ENCODE measurements around the gene MFSD1.
"Not testable (repeated sequence)": the region's sequence is repeated elsewhere in the genome, so short reads cannot be mapped to it uniquely, and the experiment has no call there.

The MFSD1 gene

DNA sequence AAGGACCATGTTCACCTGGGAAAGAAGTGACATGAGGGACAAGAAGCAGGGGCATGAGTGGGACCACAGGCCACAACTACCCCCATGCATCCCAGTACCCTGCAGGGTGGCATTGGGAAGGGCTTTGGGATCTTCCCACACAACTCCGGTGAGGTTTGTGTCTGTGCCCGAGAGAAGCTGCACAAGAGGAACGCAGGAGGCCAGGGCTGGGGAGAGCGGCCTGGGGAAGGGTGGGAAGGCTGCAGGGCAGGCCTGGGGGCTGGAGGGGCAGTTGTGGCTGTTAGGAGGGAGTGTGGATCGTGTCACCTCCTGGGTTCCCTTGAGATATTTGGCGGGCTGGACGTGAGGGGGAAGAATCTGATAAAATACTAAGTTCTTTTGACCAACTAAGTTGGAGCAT, 25.3 kb upstream of the MFSD1 start:
- DNase-seq (ENCODE audit: low read depth, low spot score): no peak

- DNase-seq (ENCODE audit: low read depth, low spot score): no peak
These were observed 24.5 kb upstream of the MFSD1 start for GRCh38 chr3:158777161-158777873.

DNA sequence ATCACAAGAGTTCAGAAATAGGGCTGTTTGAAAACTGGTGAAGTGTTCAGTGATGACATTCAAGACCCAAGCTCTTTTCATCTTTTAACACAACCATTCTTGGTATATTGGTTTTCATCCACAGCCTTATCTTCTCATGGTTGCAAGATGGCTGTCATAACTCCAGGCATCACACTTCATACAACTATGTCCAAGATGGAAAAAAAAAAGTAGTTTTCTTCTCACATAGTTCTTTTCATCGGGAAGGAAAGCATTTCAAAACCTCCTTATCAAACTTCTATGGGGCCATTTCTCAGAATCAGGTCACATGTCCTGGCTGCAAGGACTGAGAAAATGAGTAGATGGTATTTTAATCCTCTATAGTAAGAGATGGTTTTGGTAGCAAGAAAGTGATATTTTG, 21.1 kb upstream of the MFSD1 start:
- DNase-seq (ENCODE audit: low read depth, low spot score): no peak

DNA sequence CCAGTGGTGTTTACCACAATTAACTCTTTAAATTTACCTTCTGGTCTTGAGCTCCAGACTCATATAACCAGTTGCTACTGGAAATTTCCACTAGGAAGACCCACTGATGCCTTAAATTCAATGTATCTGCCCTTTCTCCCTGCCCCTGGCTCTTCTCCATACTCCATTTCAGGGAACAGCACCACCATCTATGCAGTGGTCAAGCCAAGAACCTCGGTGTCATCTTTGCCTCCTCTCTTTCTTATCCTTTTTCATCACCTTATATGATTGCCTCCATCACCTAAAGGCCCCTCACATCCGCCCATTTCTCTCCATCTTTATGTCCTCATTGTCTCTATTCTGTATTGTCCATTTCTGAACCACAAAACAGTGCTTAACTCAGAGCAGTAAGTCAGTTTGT, 20.7 kb upstream of the MFSD1 start:
- no peak for DNase-seq (ENCODE audit: low read depth, low spot score)

DNA sequence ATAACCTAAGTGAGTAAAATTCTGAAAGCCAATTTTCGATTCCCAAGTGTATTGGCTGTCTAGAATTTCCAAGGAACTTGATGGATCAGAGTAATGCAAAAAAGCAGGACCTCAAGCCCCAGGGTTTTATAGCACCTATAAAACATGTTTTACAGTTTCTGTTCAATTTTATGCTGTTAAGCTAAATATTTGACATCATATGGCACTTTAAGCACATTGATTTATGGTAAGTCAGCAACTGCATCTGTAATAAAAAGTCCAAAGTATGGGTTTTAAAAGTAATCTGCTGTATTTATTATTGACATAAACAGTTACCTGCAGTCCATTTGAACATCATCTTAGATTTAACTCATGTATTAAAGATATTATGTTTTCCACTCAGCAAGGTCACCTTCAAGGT, 20.0 kb upstream of the MFSD1 start:
- DNase-seq (ENCODE audit: low read depth, low spot score): no peak

- no peak for DNase-seq (ENCODE audit: low read depth, low spot score)
These were observed 19.4 kb upstream of the MFSD1 start for GRCh38 chr3:158782283-158782989.

DNA sequence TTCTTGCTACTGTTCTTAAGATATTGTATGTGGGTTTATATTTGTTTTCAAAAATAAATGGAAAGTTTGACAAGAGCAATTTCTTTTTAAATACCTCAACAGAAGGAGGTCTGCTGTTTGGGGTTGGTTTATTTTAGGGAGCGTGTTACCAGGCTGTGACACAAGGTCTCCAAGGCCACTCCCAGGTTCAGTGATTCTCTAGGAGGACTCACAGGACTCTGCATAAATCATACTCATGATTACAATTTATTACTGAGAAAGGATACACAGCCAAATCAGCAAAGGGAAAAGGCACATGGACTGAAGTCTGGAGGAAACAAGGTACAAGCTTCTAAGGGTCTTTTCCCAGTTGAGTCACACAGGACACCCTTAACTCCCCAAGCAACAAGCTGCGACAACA, 18.8 kb upstream of the MFSD1 start:
- no peak for DNase-seq (ENCODE audit: low read depth, low spot score)

DNA sequence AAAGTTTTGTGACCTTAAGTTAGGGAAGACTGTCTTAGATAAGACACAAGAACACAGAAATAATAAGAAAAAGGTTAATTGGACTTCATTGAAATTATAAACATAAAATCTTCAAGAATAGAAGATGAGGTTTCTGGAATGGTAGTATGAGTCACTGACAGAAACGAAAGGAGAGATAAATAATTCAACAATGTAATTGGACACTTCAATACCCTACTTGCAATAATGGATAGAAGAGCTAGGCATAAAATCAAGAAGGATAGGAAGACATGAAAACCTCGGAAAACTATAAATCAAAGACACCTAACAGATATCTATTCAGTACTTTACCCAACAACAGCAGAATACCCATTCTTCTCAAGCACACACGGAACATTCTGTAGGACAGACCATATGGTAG, 15.9 kb upstream of the MFSD1 start:
- DNase-seq (ENCODE audit: low read depth, low spot score): no peak

DNA sequence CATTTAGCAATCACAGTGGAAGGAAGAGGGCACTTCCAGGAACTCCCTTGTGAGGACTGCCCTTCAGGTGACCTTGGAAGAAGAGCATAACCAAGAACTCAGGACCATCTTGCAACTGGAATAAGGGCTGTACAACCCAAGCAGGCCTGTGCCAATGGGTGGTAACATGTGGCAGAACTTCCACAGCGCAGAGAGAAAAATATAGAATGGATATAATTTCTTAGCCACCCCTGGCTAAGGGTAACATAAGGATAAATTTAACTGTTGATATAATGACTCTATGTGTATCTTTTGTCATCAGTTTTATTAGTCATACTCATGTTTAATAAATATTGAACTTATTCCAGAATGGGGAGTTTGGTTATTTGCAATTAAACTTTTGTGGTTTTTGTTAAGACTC, 13.4 kb upstream of the MFSD1 start:
- DNase-seq (ENCODE audit: low read depth, low spot score): no peak

DNA sequence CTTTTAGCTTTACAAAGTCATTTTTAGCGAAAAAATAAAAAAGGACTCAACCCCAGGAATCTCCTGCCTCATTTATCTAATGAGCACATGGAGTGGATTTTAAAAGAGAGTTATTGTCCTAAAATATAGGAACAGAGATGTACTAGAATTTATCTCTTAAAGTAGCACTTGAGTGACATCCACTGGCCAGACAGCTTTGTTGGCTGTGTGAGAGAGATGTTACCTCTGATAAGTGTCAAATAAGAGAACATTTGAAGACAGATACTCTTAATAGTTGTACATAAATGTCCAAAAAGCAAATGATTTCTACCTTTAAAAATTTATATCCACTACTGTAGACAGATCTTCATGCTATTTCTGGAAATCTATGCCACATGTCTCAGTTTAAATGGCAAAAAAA, 12.3 kb upstream of the MFSD1 start:
- DNase-seq (ENCODE audit: low read depth, low spot score): peak; percentile 62

GRCh38 chr3:158790901-158791589, 10.8 kb upstream of the MFSD1 start:
- DNase-seq (ENCODE audit: low read depth, low spot score): peak; percentile 79

GRCh38 chr3:158791590-158791920, 10.3 kb upstream of the MFSD1 start:
- DNase-seq (ENCODE audit: low read depth, low spot score): not testable (repeated sequence)

- DNase-seq (ENCODE audit: low read depth, low spot score): peak; percentile 62
These were observed 9.1 kb upstream of the MFSD1 start for GRCh38 chr3:158792709-158793108.

- DNase-seq (ENCODE audit: low read depth, low spot score): no peak
These were observed 7.6 kb upstream of the MFSD1 start for GRCh38 chr3:158794206-158794605.

GRCh38 chr3:158794936-158795518, 6.8 kb upstream of the MFSD1 start:
- peak; percentile 41 for DNase-seq (ENCODE audit: low read depth, low spot score)

GRCh38 chr3:158801201-158801600, 653 bp upstream of the MFSD1 start:
- DNase-seq (ENCODE audit: low read depth, low spot score): peak; percentile 50

DNA sequence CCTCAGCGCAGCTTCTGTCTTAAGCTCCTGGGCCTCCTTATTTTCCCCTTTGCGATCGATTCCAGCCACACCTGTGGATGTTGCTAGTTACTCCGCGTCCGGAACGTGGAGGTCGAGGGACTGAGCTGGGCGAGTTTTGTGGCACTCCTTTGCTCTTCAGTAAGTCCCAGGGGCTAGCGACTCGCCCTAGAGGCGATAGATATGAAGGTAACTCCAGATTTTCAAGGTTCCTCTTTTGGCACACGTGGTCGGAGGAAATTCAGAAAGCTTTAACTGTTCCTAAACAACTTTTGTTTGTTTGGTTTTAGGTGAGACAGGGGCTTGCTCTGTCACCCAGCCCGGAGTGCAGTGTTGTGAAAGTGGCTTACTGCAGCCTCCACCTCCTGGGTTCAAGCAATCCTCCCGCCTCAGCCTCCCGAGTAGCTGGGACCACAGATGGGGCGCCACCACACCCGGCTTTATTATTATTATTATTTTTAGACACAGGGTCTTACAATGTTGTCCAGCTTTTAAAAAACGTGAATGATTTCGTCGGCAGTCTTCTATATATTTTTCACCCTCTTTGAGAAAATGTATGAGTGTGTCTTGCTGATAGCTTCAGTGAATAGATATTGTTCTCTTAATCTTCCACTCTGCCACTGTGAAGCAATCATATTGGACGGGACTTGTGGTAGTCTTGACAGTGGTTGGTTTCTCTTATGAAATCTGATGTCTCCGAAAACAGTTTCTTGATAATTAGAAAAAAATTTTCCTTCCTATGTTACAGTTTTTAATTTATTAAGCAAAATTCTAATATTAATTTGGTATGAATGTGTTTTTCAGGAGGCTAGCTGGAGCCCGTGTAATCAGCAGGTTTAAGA, 785 bp downstream of the MFSD1 start:
- DNase-seq (ENCODE audit: low read depth, low spot score): no peak

DNA sequence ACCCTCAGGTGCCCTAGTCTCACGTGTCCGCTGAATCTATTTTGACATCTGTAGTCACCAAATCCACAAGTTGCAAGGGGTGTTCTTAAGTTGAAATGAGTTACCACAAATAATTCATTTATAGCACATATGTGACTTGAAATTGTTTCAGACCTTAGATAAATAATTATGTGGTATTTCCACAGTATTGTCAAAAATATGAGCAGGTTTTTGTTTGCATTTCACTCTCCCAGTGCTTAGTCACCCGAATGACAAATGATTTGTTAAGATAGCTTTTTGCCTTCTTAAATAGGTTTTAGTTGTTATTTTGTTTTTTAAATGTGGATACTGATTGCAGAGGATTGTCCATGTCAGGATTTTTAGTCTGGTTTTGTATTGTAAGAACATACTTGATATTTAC, 2.6 kb downstream of the MFSD1 start:
- no peak for DNase-seq (ENCODE audit: low read depth, low spot score)

- peak; percentile 81 for DNase-seq (ENCODE audit: low read depth, low spot score)
These were observed 6.8 kb downstream of the MFSD1 start for GRCh38 chr3:158808697-158809096.

DNA sequence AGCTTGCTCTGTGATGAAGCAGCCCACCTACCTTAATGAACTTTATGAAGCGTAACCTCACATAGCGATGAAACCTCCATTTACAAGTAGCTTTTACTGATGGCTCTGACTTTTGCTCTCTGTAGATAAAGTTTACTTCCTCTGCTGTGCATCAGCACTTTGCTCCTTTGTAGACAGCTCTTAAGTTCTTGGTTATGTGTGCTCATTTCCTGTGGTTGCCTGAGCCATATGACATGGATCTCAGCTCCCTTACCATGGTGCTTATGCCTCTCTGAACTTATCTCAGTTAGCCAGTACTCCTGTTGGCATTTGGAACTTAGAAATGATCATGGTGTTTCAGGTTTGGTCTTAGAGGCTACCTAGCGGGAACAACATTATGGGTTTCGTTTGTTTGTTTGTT, 7.8 kb downstream of the MFSD1 start:
- DNase-seq (ENCODE audit: low read depth, low spot score): no peak

- DNase-seq (ENCODE audit: low read depth, low spot score): no peak
These were observed 9.2 kb downstream of the MFSD1 start for GRCh38 chr3:158810823-158811724.
